ENCODE results near the gene CHL1. TPM values are rescaled to one million over a fixed set of nuclear protein-coding genes. Genes with fewer than 3 reads are reported as not detected.

CHL1 gene, protein sequence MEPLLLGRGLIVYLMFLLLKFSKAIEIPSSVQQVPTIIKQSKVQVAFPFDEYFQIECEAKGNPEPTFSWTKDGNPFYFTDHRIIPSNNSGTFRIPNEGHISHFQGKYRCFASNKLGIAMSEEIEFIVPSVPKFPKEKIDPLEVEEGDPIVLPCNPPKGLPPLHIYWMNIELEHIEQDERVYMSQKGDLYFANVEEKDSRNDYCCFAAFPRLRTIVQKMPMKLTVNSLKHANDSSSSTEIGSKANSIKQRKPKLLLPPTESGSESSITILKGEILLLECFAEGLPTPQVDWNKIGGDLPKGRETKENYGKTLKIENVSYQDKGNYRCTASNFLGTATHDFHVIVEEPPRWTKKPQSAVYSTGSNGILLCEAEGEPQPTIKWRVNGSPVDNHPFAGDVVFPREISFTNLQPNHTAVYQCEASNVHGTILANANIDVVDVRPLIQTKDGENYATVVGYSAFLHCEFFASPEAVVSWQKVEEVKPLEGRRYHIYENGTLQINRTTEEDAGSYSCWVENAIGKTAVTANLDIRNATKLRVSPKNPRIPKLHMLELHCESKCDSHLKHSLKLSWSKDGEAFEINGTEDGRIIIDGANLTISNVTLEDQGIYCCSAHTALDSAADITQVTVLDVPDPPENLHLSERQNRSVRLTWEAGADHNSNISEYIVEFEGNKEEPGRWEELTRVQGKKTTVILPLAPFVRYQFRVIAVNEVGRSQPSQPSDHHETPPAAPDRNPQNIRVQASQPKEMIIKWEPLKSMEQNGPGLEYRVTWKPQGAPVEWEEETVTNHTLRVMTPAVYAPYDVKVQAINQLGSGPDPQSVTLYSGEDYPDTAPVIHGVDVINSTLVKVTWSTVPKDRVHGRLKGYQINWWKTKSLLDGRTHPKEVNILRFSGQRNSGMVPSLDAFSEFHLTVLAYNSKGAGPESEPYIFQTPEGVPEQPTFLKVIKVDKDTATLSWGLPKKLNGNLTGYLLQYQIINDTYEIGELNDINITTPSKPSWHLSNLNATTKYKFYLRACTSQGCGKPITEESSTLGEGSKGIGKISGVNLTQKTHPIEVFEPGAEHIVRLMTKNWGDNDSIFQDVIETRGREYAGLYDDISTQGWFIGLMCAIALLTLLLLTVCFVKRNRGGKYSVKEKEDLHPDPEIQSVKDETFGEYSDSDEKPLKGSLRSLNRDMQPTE (N-terminal part only)
- total RNA-seq: not detected in 2 replicates

DNA sequence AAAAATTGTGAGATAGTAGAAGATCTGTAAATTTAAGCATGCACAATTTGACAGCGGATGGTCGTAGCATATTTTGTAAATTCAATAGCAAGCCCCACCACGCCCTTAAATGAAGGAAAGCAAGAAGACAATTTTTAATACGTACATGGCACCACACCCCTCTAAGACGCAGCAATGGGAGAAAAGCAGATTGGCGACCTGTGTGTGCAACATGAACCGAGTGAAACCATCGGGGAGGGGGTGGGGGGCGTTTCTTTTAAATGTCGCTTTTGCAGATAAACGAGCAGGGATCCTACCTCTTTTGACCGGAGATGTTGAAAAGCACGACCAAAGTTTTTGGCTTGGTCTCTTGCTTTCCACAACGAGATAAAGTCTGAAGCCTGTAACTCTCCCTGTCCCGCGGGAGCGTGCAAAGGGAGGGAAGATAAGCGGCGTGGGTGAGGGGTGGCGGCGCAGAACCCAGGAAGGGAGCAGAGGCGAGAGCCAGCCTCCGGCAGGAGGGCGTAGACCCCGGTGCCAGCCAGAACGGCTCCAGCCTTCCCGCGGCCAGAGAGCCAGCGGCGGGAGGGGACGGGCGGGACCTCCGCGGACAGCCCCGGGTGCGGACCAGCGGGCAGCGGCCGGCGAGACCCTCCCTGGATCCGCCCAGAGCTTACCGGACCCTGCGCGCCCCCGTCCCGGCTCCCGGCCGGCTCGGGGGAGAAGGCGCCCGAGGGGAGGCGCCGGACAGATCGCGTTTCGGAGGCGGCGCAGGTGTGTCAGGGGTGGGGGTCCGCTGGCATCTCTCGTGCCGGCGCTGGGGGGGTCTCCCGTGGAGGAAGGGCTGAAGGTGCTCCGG lies at the start of gene CHL1:
Gene CHL1, plus strand, starts transcription at position 453 of the 838 bp plus-strand sequence. CDS start 123,014 bp downstream, outside the sequence.

Small RNAs within 50 kb of the gene (small RNA-seq; reads per million reads assigned to genes)
- not detected for gene RNU6-1194P

Data from placental epithelial cell (primary cell).